ENCODE measurements around the gene KRT32. TPM values are rescaled to one million over a fixed set of nuclear protein-coding genes. Genes with fewer than 3 reads are reported as not detected.

KRT32 gene
- total and polyA plus RNA-seq, 9 of the 15 experiments (the other 6 are each of a cell fraction or from before 2014, with no cell fraction given) = not detected

GRCh38 chr17:41448506-41448905 is 18.7 kb downstream of the KRT32 start:
- H3K9ac ChIP-seq (ENCODE audit: insufficient read depth in 1 of 2, low read depth in 2 of 2, low read length in 2 of 2) = no peak overlapping the region
- H3K27ac ChIP-seq (ENCODE audit: extremely low read depth, low read depth, low read length) = no peak overlapping the region
- DNase-seq (ENCODE audit: extremely low read depth in 1 of 4, low spot score in 3 of 4) (no peak), ATAC-seq (no peak), FAIRE-seq (no peak)
- H3K36me3 ChIP-seq (ENCODE audit: control insufficient read depth, insufficient read depth, low read length) = no peaks in the 10 kb centered on the region
- no peak overlapping the region for H3K4me3 ChIP-seq
- no peaks in the 10 kb centered on the region; the same call in 1 of the 2 replicates for H3K9me3 ChIP-seq (replicated peaks; ENCODE audit: control insufficient read depth, insufficient read depth, low read depth, low read length)
- no TSS peak for BruUV-seq (replicated peaks)
- H3K4me1 ChIP-seq (replicated peaks in 1 of 2; ENCODE audit: control insufficient read depth in 2 of 2, insufficient read depth in 2 of 2, low read length in 2 of 2) = no peaks in the 10 kb centered on the region
- in situ Hi-C loops (cut with MboI) = no loop called here
- no peaks in the 10 kb centered on the region for H4K20me1 ChIP-seq (replicated peaks; ENCODE audit: control insufficient read depth, insufficient read depth, low read length)
- no peak overlapping the region for H3K4me2 ChIP-seq (ENCODE audit: insufficient read depth, low read length)
- WGBS (ENCODE audit: insufficient coverage, low coverage, missing lambda C conversion rate) = 0% methylated on average over 2 of the region's 2 CpGs
- ChIA-PET CTCF (ENCODE audit: low intra/inter-chr PET ratio) (no interaction called here), POLR2A (interaction anchor here (0.7 to 2.2 kb wide), 2 partner anchors 15 to 302 kb away, joined by 3 to 5 read pairs; no protein-coding TSS in a partner anchor)
- H3K79me2 ChIP-seq (ENCODE audit: control insufficient read depth, insufficient read depth, low read length) = no peaks in the 10 kb centered on the region
- intact Hi-C loops (cut with micrococcal nuclease) = no loop called here
- no peaks in the 10 kb centered on the region for H3K9me1 ChIP-seq (ENCODE audit: control insufficient read depth, insufficient read depth, low read length)
- H3K27me3 ChIP-seq (ENCODE audit: control insufficient read depth in 2 of 2, insufficient read depth in 2 of 2, low read length in 2 of 2) = peaks cover 3 to 12% of the 10 kb centered on the region in 2 experiments; a peak in 2 of 5 replicates
- H2AFZ ChIP-seq (ENCODE audit: low read depth, low read length) = no peak overlapping the region
- TF ChIP-seq KAT7 (CRISPR knock-in tag; IDR thresholded peaks at IDR 0.05; ENCODE audit: borderline replicate concordance) = no peak
- TF ChIP-seq ZNF584 (CRISPR knock-in tag; IDR thresholded peaks at IDR 0.05; ENCODE audit: low read depth) = no peak
- TF ChIP-seq STAG1 (CRISPR knock-in tag; IDR thresholded peaks at IDR 0.05; ENCODE audit: borderline replicate concordance) = no peak
- TF ChIP-seq NFIC (IDR thresholded peaks at IDR 0.05) = no peak
- TF ChIP-seq PURB (CRISPR knock-in tag; IDR thresholded peaks at IDR 0.05; ENCODE audit: low read depth) = no peak
- TF ChIP-seq ZBTB11 (CRISPR knock-in tag; IDR thresholded peaks at IDR 0.05) = no peak
- no peak for TF ChIP-seq NR2C2 (CRISPR knock-in tag; IDR thresholded peaks at IDR 0.05)
- no peak for TF ChIP-seq NR2C2 (tag; IDR thresholded peaks at IDR 0.05)
- TF ChIP-seq SRSF7 (optimal IDR thresholded peaks at IDR 0.05; ENCODE audit: low read depth, low read length) = no peak
- no peak for TF ChIP-seq EP400 (IDR thresholded peaks at IDR 0.05)
- no peak for TF ChIP-seq SRF (CRISPR knock-in tag; IDR thresholded peaks at IDR 0.05)
- no peak for TF ChIP-seq TAF15 (IDR thresholded peaks at IDR 0.05; ENCODE audit: low read depth, low read length)
